Smooth muscle cell (in vitro differentiated cells): ENCODE results near the gene C1QTNF1. TPM values are rescaled to one million over a fixed set of nuclear protein-coding genes. Genes with fewer than 3 reads are reported as not detected.

ENCODE experiments used
- DNase-seq: peaks from one replicate; lab custom pipeline; 2025; ENCODE audit not compliant: unreplicated experiment; lab: John Stamatoyannopoulos, UW
- H2AFZ ChIP-seq: fragments of 200-600 bp; sonication (generic); 2 replicates; pipeline ENCODE4 v1.6.0; 2016; ENCODE audit warnings: antibody characterized with exemption, low read depth, mild to moderate bottlenecking
- H3F3A ChIP-seq: fragments of 200-600 bp; sonication (generic); 2 replicates; pipeline ENCODE4 v1.6.0; 2017; ENCODE audit warnings: antibody characterized with exemption, low read depth
- H3K27ac ChIP-seq: fragments of 200-600 bp; sonication (generic); 2 replicates; pipeline ENCODE4 v1.5.1; 2016; ENCODE audit warnings: low read depth, mild to moderate bottlenecking
- H3K27me3 ChIP-seq: fragments of 200-600 bp; sonication (generic); 2 replicates; pipeline ENCODE4 v1.6.1; 2016; ENCODE audit warnings: low read depth, mild to moderate bottlenecking
- H3K36me3 ChIP-seq: fragments of 200-600 bp; sonication (generic); 2 replicates; pipeline ENCODE4 v1.5.1; 2016; ENCODE audit warnings: low read depth
- H3K4me1 ChIP-seq: fragments of 200-600 bp; sonication (generic); 2 replicates; pipeline ENCODE4 v1.5.1; 2016; ENCODE audit warnings: low read depth
- H3K4me2 ChIP-seq: fragments of 200-600 bp; sonication (generic); 2 replicates; pipeline ENCODE4 v1.6.0; 2016; ENCODE audit warnings: mild to moderate bottlenecking
- H3K4me3 ChIP-seq: fragments of 200-600 bp; sonication (generic); 2 replicates; pipeline ENCODE4 v1.5.1; 2016; ENCODE audit warnings: mild to moderate bottlenecking
- H3K79me2 ChIP-seq: fragments of 200-600 bp; sonication (generic); 2 replicates; pipeline ENCODE4 v1.6.0; 2016; ENCODE audit warnings: low read depth, mild to moderate bottlenecking
- H3K9ac ChIP-seq: fragments of 200-600 bp; sonication (generic); 2 replicates; pipeline ENCODE4 v1.6.0; 2016; ENCODE audit warnings: low read depth
- H3K9me3 ChIP-seq: fragments of 200-600 bp; sonication (generic); replicated peaks from 2 replicates; pipeline ENCODE4 v1.5.1; 2016; ENCODE audit warnings: low read depth
- H4K20me1 ChIP-seq: fragments of 200-600 bp; sonication (generic); 2 replicates; pipeline ENCODE4 v1.6.0; 2016; ENCODE audit warnings: low read depth
- WGBS: methylation state at CpG from one replicate; pipeline ENCODE4 v1.1.7; 2016; ENCODE audit warnings: low lambda C conversion rate; 5-methylcytosine and 5-hydroxymethylcytosine counted together
- polyA plus RNA-seq: library from polyadenylated mRNA; unstranded; fragments of >200 nt; fragmentation: Nextera tagmentation; extraction: Ambion mirVana; gene quantifications from 2 replicates; pipeline ENCODE4 v1.2.1, GENCODE V29; 2016
- total RNA-seq: library from RNA; depleted of rRNA; stranded (reverse); fragments of >200 nt; gene quantifications from 2 replicates; pipeline ENCODE4 v1.2.3, GENCODE V29; 2014
- TF ChIP-seq, protein P1 (sequence below): fragments of 200-600 bp; sonication (generic); IDR thresholded peaks from 2 replicates; pipeline ENCODE4 v1.5.1; 2017; ENCODE audit warnings: borderline replicate concordance, mild to moderate bottlenecking, antibody characterized with exemption; ENCODE audit not compliant: insufficient read depth, poor library complexity, severe bottlenecking

Gene C1QTNF1
- total and polyA plus RNA-seq, 2 experiments from 2014 or later = 5.7 to 9.4 TPM

DNA sequence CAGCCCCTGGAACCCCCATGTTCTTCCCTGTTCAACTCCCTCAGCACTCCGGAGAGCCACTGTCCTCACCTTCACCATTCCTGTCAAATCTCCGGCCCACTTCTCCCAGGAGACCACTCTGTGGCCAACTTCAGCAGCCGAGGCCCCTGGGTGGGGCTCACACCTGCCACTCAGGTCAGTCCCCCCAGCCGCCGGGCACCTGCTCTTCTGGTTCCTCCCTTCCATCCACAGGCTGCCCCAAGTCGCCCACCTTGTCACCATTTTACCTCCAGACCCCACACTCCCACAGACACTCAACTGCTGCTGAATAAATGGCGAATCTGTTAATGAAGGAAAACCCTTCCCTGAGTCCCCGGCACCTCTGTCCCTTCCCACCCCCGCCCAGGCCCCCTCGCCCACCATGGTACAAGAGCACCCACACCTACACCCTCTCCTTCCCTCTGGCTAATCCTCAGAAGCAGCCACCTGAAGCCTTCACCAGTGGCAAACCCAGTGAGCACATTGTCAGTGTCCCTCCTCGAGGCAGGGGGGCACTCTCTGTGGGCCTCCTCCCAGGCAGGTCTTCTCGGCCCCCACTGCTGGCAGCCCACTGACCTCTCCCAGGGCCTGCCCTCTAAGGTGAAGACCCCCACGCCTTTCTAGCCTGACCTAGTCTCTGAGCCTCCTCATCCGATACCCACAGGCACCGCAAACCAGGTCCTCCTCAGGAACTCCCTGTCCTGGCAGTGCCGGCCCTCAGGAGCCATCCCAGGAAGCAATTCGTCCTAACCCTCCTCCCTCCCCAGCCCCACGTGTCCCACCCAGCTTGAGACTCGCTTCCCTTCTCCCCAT lies 22.6 kb upstream of the C1QTNF1 start:
- Histone ChIP-seq H3F3A (no peaks in the 10 kb centered on the region), H3K4me1 (no peaks in the 10 kb centered on the region), H3K27ac (no peak overlapping the region), H2AFZ (no peak overlapping the region), H3K9me3 (no peaks in the 10 kb centered on the region), H3K9ac (no peak overlapping the region), H3K4me2 (no peak overlapping the region), H3K4me3 (no peak overlapping the region), H3K27me3 (no peaks in the 10 kb centered on the region), H3K79me2 (peaks cover 17% of the 10 kb centered on the region), H3K36me3 (no peaks in the 10 kb centered on the region), H4K20me1 (peaks cover 82% of the 10 kb centered on the region)
- WGBS = 96% methylated on average over 19 of the region's 19 CpGs
- TF ChIP-seq, protein P1, sequence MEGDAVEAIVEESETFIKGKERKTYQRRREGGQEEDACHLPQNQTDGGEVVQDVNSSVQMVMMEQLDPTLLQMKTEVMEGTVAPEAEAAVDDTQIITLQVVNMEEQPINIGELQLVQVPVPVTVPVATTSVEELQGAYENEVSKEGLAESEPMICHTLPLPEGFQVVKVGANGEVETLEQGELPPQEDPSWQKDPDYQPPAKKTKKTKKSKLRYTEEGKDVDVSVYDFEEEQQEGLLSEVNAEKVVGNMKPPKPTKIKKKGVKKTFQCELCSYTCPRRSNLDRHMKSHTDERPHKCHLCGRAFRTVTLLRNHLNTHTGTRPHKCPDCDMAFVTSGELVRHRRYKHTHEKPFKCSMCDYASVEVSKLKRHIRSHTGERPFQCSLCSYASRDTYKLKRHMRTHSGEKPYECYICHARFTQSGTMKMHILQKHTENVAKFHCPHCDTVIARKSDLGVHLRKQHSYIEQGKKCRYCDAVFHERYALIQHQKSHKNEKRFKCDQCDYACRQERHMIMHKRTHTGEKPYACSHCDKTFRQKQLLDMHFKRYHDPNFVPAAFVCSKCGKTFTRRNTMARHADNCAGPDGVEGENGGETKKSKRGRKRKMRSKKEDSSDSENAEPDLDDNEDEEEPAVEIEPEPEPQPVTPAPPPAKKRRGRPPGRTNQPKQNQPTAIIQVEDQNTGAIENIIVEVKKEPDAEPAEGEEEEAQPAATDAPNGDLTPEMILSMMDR = no peak
- DNase-seq = no peak

DNA sequence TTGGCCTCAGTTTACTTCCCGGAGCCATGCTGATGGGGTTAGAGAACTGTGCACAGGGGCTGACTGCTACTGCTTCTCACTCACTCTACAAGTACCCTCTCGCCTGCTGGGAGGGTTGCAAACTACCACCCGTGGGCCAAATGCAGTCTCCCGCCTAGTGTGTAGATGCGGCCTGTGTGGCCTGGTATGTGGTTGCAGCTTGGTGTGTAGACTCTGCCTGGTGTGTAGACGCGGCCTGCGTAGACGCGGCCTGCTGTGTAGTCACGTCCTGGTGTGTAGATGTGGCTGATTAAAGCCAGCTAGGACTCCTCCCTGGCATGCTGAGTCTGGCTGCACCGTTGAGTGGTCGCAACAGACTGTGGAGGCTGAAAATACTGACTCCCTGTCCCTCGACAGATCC lies 21.7 kb upstream of the C1QTNF1 start:
- Histone ChIP-seq H3K4me2 (no peak overlapping the region), H4K20me1 (peaks cover 88% of the 10 kb centered on the region), H3K9me3 (no peaks in the 10 kb centered on the region), H3K36me3 (no peaks in the 10 kb centered on the region), H2AFZ (no peak overlapping the region), H3K79me2 (peaks cover 26% of the 10 kb centered on the region), H3K27me3 (no peaks in the 10 kb centered on the region), H3K9ac (no peak overlapping the region), H3K4me1 (no peaks in the 10 kb centered on the region), H3K27ac (no peak overlapping the region), H3K4me3 (no peak overlapping the region), H3F3A (no peaks in the 10 kb centered on the region)
- no peak for DNase-seq
- TF ChIP-seq, protein P1 = no peak
- WGBS = 94% methylated on average over 14 of the region's 14 CpGs

DNA sequence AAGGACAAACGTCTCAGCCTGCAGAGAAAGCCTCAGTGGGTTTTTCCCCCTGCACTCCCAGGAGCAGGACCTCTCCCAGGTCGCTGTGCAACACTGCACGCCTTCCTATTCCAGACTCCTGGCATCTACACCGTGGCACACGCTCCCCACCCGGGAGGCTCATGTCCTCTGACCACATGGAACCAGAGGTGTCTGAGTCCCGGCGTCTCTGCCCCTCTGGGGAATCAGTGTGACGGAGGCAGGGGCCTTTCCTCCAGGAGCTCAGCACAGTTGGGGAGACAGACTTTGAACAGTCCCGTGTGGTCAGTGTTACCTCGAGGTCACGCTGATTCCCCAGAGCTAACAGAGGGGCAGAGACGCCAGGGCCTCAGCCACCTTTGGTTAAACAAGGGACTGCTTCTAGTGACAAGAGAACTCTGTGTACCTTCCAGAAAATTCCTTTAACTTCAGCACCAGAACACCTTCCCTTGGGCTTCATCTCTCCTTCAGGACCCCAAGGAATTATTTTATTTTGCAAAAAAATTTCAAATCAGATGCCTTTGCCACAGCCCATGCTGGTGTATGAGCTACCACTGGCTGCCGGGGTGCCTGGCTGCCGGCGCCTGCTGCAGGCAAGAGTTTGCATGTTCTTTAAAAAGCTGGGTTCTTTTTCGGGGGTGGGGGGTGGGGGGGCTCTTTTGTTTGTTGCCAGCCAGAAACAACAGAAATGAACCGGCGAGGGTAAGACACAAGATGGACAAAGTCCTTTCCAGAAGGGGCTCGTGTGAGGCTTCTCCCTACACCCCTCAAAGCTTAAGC lies 21.0 kb upstream of the C1QTNF1 start:
- H4K20me1 ChIP-seq = peaks cover 88% of the 10 kb centered on the region
- no peak for DNase-seq
- no peak overlapping the region for H3K4me2 ChIP-seq
- H2AFZ ChIP-seq = no peak overlapping the region
- H3K79me2 ChIP-seq = peaks cover 33% of the 10 kb centered on the region
- no peak overlapping the region for H3K9ac ChIP-seq
- no peaks in the 10 kb centered on the region for H3K27me3 ChIP-seq
- H3F3A ChIP-seq = no peaks in the 10 kb centered on the region
- H3K9me3 ChIP-seq = no peaks in the 10 kb centered on the region
- H3K4me1 ChIP-seq = no peaks in the 10 kb centered on the region
- no peak overlapping the region for H3K4me3 ChIP-seq
- H3K27ac ChIP-seq = no peak overlapping the region
- no peaks in the 10 kb centered on the region for H3K36me3 ChIP-seq
- 88% methylated on average over 20 of the region's 20 CpGs for WGBS
- TF ChIP-seq, protein P1 = no peak
